HG02610 (cell line): ENCODE data around the gene MGMT.

ENCODE experiments used
- ATAC-seq: cut with Tn5 transposase; IDR thresholded peaks from one replicate; pipeline ENCODE4 v1.9.1; 2021; ENCODE audit warnings: mild to moderate bottlenecking, moderate library complexity; ENCODE audit not compliant: unreplicated experiment

Gene MGMT

GRCh38 chr10:129581827-129582411 lies 114.9 kb downstream of the MGMT start:
- ATAC-seq, result no peak

- no peak for ATAC-seq
Observed at GRCh38 chr10:129583831-129584230, 116.8 kb downstream of the MGMT start.

GRCh38 chr10:129586898-129587443 lies 119.9 kb downstream of the MGMT start:
- ATAC-seq, result no peak

DNA sequence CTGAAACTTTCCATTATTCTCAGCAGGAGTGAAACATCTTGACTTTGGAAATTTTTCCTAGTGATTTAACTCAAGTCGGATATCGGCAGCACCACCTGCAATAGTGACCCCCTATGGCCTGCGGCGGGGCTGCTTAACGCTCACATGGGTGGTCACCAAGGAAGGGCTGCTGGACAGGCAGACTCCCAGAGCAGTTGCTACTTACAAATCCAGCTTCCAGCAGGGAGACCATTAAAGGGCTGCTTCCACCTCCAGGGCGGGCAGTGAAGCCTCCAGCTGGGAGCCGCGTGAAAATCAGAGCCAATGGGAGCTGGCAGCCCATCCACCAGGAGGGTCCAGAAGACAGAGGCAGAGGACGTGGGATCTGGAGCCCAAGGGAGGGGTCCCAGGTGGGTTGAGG lies 122.5 kb downstream of the MGMT start:
- no peak for ATAC-seq

- ATAC-seq, result no peak
Observed at GRCh38 chr10:129593953-129594352, 126.9 kb downstream of the MGMT start.

DNA sequence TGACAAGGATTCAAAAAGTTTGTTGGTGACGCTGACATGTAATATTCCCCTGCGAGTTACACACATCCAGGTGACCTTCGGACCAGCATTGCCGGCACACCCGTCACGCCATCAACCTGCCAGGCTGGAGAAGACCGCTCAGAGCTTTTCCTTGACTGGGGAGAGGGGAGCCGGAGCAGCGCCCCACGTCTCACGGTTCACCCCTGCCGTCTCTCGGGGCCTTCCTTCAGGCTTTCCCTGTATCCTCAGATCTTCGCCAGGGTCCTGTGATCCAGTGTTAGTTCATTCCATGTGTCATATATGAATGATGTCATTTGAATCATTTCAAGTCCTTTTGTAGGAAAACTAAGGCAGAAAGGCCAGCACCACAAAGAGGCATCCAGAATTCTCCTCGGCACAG lies 127.8 kb downstream of the MGMT start:
- ATAC-seq, result no peak

DNA sequence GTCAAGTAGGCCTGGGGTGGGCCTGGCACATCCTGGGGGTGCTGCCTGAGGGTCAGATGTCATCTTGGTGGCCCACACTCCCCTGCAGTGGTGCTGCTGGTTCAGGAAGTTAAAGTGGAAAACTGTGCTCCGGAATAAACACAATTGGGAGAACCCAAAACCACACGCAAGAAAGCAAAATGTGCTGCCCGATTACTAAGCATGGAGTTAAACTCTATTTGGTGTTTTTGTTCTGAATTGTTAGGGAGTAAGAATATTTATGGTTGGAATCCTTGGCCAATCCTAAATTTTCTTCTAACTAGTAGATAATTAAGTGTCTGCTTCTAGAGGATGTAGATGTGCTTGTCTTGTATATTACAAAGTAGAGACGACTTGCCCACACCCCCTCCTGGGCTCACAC lies 131.4 kb downstream of the MGMT start:
- ATAC-seq, result no peak

GRCh38 chr10:129599160-129599559 lies 132.1 kb downstream of the MGMT start:
- ATAC-seq, result no peak

DNA sequence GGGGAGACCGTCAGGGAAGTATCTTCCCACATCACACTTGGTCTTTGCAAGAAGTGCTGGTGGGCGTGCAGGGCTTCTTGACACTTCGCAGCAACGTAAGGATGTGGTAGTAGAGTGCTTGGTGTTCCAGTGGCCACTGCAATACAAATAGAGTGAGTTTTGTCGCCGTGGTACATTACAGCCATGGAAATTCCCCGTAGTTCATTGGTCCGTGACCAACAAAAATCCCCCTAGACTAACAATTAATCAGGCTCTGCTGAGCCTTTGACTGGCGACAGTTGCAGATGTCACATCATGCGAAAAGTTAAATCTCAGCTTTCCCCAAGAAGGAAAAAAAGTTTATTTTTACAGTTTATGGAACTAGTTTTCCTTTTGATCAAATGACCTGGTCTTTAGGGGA lies 134.7 kb downstream of the MGMT start:
- no peak for ATAC-seq

- ATAC-seq, result no peak
Observed at GRCh38 chr10:129602938-129603535, 136.0 kb downstream of the MGMT start.

GRCh38 chr10:129604333-129605032 lies 137.4 kb downstream of the MGMT start:
- ATAC-seq, result no peak

- no peak for ATAC-seq
Observed at GRCh38 chr10:129605266-129605985, 138.4 kb downstream of the MGMT start.

DNA sequence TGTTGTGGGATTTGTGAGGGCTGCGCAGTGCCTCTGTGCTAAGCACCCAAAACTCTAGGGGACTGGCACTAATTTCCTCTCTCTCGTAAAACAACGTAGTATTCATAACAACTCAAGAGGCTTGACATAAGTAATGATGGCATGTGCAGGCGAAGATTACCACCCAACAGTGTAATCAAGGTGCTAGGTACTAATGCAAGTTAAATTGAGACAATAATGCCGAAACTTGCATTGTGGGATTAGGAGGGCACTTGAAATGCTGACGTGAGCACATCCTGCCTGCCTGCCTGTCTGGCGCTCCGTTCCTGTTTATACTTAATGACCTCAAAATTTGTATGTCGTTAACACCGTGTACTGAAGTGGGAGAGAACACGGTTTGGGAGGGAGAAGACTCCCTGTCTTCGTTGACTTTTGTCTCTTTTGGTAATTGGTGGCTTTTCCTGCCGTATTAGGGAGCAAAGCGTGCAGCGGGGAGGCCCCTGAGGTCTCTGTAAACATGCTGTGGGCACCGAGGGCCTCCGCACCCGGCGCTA lies 139.0 kb downstream of the MGMT start:
- no peak for ATAC-seq

- ATAC-seq, result no peak
Observed at GRCh38 chr10:129607607-129608109, 140.6 kb downstream of the MGMT start.

- ATAC-seq, result no peak
Observed at GRCh38 chr10:129608653-129609052, 141.6 kb downstream of the MGMT start.

GRCh38 chr10:129609551-129609950 lies 142.5 kb downstream of the MGMT start:
- no peak for ATAC-seq

GRCh38 chr10:129612481-129613109 lies 145.6 kb downstream of the MGMT start:
- ATAC-seq, result no peak

DNA sequence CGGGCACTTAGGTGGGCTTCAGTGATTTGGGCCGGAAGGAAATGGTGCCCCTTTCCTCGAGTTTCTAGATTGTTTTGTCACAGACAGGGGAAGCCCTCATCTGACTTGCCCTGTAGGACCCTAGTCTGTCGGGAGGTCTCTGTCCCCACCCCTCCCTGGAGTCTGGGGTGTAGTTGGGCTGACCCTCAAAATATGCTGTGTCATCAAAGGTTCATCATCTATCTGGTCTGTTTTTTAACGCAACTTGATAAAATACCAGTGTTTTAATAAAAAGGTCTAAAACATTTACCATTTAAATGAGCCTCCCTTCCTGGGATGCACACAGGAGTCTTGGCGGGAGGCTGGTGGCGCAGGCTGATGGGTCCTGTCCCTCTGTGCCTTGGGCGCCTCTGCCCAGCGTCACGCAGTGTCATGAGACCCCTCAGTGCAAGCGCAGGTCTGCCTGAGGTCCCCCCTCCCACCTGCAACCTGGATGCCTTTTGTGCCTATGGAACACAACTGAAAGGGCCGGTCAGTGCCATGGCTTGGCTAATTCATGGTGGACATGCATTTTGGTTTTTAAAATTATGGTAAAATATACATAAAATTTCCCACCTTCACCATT lies 146.4 kb downstream of the MGMT start:
- ATAC-seq, result no peak

DNA sequence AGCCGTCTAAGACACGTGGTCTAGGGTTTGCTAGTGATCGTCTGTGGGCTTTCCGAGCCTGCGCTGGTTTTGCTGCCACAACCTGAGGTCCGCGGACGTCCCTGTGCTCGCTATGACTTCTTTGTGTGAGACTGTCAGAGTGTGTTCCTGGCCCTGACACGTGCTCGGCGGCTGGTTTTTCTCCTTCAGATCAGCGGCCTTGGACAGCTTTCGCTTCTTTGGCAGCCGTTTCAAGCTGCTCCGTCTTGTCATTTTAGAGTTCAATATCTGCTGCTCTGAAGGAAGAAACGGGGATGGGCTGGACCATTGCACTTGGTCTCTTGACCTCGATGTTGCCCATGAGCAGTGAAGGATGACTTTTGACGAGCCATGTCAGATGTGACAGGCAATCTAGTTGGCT lies 147.3 kb downstream of the MGMT start:
- ATAC-seq, result no peak

GRCh38 chr10:129615381-129615780 lies 148.3 kb downstream of the MGMT start:
- no peak for ATAC-seq
